HG02973 (cell line): ENCODE results near the gene GBGT1.
A peak's percentile ranks its signal among the peaks of the same experiment; 100 is the strongest.

Experiments used
- ATAC-seq: cut with Tn5 transposase; IDR thresholded peaks from one replicate; pipeline ENCODE4 v1.9.1; 2021; ENCODE audit warnings: moderate library complexity; ENCODE audit not compliant: unreplicated experiment

GBGT1 gene

GRCh38 chr9:133117271-133118178 is 46.2 kb downstream of the GBGT1 start:
- ATAC-seq, result no peak

DNA sequence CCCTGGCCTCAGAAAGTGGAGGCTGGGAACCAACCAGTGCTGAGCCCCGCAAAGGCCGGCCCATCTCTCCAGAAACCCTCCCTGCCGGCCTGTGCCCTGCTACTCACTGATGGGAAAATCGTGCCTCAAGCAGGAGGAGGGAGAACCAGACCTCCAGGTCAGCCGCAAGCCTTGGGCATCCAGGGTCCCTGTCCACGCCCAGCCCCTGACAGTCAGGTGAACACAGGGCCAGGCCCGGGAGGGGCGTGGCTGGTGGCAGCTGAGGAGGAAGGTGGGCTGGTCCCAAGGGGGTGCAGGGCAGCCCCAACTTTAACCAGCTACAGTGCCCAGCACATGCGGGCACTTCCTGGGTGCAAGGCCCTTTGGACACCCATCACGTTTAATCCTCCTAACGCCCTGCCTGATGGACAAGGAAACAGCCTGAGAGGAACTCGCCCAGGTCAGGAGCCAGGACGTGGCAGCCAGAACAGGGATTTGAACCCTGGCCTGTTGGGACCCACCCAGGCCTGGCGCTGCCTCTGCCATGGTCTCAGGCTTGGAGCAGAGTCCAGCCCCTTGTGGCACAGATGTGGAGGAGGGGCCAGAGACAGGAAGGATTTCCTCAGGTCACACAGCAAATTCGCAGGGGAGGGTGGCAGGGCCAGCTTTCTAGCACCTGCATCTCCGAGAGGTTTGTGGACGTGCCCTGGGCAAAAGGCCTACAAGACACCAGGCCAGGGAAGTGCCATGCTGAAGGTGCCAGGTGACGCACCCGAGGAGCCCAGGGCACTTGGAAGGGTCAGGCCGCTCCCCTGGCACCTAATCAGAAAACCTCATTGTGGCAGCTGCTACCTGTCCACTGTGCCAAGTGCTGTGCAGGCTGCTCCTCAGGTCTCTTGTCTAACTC is 47.1 kb downstream of the GBGT1 start:
- ATAC-seq, result no peak

DNA sequence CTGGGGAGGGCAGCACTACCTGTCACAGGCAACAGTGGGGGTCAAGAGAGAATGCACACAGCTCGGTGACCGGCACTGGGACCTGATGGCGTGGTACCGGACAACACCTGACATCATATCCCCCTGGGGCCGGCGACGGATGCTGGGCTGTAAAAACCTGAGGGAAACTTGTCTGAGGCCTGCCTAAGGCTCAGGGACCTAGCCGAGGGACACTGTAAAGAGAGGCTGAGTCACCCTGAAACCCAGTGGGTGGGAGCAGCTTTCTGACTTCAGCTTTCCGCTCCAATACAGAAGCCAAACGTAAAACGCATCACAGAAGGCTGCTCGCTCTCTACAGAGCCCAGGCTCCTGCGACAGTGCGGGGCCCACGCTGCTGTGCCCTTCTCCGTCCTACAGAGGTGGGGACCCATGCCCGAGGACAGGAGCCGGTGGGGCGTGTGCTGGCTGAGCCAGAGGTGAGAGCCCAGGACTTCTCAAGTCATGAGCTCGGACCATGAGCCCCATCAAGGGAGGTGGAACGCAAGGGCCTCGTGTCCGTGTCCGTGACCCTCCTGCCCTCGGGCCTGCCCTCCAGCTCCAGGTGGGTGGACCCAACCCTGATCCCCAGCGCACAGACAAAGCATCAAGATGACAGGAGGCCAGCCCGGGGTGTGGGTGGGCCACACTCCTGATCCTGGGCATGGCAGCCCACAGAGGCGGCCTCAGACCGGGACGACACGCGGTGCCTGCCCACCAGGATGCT is 47.9 kb downstream of the GBGT1 start:
- ATAC-seq, result peak; percentile 66

DNA sequence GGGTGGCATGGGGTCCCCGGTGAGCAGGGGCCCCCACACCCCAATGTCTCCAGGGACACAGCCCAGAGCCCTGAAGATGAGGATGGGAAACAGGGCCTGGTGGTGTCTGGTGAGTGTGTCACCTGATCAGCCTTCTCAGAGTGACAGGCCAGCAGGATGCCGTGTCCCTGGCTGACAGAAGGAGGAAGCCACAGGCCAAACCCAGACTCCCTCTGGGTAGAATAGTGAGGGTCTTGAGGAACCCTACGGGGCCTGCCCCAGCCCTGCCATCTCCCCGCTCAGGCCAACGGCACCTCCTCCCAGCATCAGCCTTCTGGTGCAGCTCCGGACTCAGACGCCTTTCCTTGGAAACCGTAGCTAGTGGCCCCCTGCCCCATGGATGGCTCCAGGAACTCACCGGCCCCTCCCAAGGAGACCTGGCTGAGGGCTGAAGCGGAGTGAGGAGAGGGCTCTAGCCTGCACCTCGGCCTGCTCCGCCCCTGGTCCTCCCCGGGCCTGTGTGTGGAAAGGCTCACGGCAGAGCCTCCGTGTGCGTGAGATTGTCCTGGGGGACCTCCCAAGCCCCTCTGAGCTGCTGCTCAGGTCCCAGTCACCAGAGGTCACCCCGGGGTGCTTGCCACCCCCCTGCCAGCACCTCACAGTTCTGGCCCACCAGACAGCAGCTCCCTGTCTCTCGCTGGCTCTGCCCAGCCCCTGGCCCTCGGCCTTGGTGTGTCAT is 48.7 kb downstream of the GBGT1 start:
- ATAC-seq, result no peak

DNA sequence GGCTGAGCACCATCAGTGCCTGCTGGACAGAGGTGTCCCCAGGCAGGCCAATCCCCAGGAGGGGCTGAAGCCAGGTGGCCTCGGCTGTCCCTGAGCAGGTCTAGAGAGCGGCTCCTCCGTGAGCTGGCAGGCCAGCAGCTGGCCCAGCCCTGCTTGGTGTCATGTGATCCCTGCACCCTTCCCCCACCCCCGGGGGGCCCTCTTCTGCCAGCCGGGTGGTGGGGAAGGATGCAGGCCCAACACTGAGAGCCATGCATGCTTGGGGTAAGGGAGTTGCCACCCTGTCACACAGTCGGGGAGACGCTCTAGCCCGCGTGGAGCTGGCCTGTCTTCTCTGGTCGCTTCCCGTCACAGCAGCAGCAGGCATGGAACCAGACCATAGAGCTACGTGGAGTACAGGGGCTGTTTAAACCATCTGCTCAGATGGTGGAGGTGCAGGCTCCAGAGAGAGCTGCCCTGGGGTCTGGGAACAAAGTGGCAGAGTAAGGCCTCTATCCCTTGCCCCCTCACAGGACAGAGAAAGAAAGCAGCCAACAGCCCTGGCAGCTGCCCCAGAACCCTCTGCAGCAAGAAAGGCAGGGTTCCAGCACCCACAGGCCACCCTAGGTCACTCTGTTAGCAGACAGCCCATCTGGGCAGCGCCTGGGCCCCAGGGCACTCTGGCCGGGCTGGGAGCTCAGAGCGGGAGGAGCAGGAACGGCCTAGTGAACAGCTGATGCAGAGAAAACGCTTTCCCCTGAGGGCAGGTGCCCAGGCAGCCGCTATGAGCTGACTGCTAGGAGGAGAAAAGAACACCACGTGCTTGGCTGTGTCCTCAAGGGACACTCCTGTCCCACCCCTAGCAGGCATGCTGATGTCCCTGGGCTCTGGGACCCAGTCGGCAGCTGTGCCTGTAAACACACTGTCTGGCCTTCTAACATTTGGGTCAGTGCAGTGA is 49.5 kb downstream of the GBGT1 start:
- no peak for ATAC-seq

DNA sequence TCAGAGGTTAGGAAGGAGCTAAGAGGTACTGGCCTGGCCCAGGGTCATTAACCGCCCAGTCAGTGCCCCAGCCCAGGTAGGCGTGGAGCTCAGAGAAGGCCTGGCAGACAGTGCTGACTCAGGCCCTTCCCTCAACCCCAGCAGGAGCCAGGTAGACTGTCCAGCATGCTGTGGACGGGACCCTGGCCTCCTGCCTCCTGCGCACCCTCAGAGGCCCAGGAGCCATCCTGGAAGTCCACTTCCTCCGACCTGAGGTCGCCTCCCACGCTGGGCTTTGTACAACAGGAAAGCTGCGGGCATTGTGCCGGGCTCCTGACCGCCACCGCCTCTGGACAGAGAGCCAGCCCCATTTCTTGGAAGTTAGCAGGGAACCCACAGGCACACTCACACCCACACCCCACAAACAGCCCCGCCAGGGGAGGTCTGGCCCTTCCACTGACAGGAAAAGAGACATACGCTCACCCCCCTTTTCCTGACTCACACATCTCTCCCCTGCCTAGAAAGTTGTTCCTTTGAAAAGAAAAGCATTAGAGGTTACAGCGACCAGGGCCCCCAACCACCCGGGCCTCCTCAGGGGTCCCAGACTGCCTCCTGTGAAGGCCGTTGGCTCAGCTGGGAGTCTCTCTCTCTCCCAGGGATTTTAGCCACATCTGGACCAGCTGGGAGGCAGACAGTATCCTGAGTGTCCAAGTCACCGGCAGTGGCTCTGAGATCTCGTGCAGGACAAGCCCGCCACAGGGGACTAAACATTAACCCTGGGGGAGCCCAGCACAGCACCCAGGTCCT is 50.4 kb downstream of the GBGT1 start:
- no peak for ATAC-seq

DNA sequence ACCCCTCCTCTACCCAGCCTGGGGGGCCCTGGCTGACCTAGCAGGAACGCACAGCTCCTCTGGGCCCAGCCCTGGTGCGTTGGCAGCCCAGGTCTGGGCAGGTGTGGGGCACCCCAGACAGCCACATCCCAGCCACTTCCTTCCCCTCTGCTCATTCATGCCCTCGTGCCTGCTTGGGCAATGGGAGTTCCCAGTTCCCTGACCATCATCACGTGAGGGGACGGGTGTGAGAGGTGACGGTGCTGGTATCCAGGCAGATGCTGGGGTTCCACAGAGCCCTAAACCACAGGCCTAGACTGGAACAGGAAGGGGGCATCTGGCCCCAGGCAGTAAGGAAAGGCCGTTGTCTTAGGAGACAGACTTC is 51.1 kb downstream of the GBGT1 start:
- ATAC-seq, result no peak

DNA sequence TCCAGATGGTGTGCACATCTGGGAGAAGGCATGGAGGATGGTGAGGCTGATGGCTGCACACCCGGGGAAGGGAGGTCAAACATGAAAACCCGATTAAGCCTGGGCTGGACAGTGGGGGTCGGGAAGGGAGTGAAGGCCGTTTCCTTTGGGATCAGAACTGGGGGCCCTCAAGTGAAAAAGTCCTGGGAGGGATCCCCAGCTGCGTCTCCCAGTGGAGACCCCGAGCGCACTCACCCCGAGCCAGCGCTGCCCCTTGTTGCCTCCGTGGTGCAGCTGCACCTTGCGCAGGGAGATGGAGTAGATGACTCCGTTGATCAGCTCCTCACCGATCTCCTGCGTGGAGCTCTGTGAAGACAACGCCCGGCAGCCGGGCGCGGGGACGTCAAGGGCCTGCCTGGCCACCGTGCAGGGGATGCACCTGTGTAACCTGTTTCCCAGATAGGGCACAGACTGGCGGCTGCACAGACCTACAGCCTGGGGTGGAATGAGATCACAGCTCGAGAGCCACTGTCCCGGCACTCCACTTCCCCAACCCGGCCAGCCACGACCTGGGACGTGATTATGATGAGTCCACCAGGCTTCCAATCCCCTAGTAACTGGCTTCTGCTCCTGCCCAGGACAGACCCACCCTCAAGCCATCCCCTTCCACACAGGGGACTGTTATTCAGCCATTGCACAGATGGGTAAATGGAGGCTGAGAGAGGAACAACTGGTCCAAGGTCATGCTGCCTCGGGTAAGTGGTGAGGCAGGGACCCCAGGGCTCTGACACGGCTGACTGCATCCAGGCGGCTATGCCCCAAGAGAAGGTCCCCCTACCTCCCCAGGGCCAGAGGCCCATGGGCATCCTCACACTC is 51.7 kb downstream of the GBGT1 start:
- no peak for ATAC-seq

DNA sequence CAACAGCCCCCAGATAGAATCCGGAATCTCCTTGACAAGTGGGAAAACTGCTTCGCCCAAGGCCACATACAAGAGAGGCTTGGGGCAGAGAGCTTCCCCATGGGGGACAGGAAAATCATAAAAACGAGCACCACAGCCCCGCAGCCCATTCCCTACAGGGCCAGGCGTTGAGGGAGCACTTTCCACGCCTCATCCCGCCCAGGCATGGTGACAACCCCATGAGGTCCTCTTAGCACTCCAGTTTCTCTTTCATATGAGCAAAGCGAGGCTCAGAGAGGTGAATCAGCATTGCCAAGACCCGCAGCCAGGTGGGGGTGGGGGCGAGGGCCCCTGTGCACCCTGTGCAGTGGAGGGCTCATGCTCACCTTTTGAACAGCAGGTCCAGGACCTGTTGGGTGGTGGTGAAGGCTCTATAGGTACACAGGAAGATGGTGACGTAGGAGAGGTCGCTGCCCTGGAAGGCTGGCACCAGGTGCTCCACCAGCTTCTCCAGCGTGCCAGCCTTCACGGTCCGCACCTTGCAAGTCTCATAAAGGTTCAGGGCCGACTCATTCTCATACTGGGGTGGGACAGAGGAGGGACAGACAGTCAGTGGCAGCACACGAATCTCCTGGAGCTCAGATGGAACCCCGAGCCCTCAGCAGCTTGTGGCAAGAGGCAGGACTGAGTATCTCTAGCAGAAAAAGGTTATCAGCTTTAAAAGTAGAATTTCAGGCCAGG is 53.6 kb downstream of the GBGT1 start:
- no peak for ATAC-seq

GRCh38 chr9:133108794-133109641 is 54.7 kb downstream of the GBGT1 start:
- ATAC-seq, result no peak

GRCh38 chr9:133107961-133108793 is 55.5 kb downstream of the GBGT1 start:
- no peak for ATAC-seq

DNA sequence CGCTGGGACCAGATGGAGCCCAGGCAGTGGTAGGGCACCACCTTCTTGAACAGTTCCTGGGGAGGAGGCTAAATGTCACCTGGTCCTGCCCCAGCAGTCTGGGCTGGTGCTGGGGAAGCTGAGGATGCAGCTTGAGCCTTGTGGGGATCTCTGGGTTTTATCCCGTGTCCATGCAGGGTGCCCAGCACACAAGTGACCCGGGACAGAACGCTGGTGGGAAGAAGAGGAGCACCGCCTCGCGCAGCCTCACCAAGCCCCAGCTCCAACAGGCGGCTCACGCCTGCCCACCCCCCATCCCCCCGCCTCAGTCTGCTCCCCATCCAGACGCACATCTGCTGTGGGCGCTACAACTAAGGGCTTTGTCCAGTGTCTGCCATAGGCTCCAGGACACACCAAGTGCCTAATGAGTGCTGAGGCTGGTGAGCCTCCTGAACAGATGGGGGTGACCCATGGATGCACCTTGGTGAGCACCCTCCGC is 56.4 kb downstream of the GBGT1 start:
- no peak for ATAC-seq

DNA sequence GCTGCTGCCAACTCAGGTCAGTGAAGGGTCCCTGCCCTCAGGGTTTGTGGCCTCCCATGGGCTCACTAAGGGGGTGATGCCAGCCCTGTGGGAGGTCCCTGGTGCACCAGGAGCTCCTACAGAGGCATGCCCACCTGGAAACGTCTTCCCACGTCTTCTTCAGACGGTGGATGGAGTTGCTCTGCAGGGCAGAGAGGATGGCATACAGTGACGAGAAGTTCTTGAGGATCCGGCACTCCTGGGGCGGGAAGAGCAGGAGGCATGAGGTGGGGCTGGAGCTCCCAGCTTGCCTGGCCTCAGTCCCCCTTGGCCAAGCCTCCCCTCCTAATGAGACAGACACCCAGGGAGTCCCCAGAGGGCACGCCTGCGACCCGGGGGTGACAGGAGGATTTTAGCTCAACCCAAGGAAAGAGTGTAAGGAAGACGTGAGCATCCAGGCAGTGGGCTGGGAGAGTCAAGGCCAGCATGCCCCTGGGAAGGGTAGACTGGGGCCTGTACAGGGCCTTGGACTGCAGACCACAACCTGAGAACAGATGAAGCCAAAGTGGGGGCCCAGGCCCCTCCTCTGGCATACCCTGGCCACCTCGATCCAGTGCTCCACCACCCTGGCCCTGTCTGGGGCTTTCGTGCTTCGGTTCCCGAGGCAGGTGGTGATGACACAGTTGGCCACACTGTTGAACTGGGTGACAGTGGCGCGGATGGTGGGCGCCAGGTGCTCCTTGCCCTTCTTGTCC is 57.0 kb downstream of the GBGT1 start:
- no peak for ATAC-seq

GRCh38 chr9:133105461-133105770 is 58.3 kb downstream of the GBGT1 start:
- no peak for ATAC-seq
